Caco-2 (cell line): ENCODE measurements around the gene TUB. TPM values are rescaled to one million over a fixed set of nuclear protein-coding genes. Genes with fewer than 3 reads are reported as not detected.

ENCODE experiments used
- Bru-seq: library from RNA; stranded (reverse); fragments of 400-500 nt; gene quantifications from one replicate; lab custom pipeline; 2021; lab: Mats Ljungman, UMichigan
- BruChase-seq, 2 experiments: library from RNA; stranded (reverse); fragments of 400-500 nt; gene quantifications; one replicate each; lab custom pipeline; 2021; lab: Mats Ljungman, UMichigan
- BruUV-seq: library from RNA; stranded (reverse); fragments of 400-500 nt; replicated peaks from 2 replicates; lab custom pipeline; 2021; lab: Mats Ljungman, UMichigan
- CTCF ChIA-PET: fragments of 300-600 bp; sonication (Branson Sonifier 250); formaldehyde crosslinking; loops from one replicate; lab custom pipeline; 2022; ENCODE audit warnings: antibody characterized with exemption; lab: Charles Lee
- POLR2A ChIA-PET: fragments of 300-600 bp; sonication (Branson Sonifier 250); formaldehyde crosslinking; loops from one replicate; lab custom pipeline; 2022; ENCODE audit warnings: antibody characterized with exemption; lab: Charles Lee
- DNase-seq, 2 experiments: peaks; one replicate each; pipeline versions ENCODE4 v3.0.0 to v3.0.0-alpha.2; 2020 to 2022
- H3K27me3 ChIP-seq: replicated peaks from 2 replicates; pipeline ENCODE4 v1.6.0; 2011; ENCODE audit warnings: low read length; ENCODE audit not compliant: control insufficient read depth, insufficient read depth
- H3K36me3 ChIP-seq: 2 replicates; pipeline ENCODE4 v1.5.1; 2011; ENCODE audit warnings: low read length; ENCODE audit not compliant: control insufficient read depth, insufficient read depth
- H3K4me1 ChIP-seq: fragments of 250-450 bp; sonication (Bioruptor Pico); 2 replicates; pipeline ENCODE4 v1.5.1; 2020; ENCODE audit warnings: mild to moderate bottlenecking
- H3K4me3 ChIP-seq: 2 replicates; pipeline ENCODE4 v1.5.1; 2011; ENCODE audit warnings: low read depth, mild to moderate bottlenecking, control low read depth, low read length
- H3K9me3 ChIP-seq: fragments of 250-450 bp; sonication (Bioruptor Pico); 2 replicates; pipeline ENCODE4 v1.5.1; 2020; ENCODE audit warnings: mild to moderate bottlenecking, moderate library complexity
- H3K27ac Mint-ChIP-seq: one replicate; pipeline ENCODE4 v1.8.0; 2022; ENCODE audit warnings: mixed read lengths; ENCODE audit not compliant: unreplicated experiment
- H3K27me3 Mint-ChIP-seq: one replicate; pipeline ENCODE4 v1.8.0; 2022; ENCODE audit warnings: mixed read lengths; ENCODE audit not compliant: insufficient read depth, unreplicated experiment
- H3K36me3 Mint-ChIP-seq: one replicate; pipeline ENCODE4 v1.8.0; 2022; ENCODE audit warnings: mild to moderate bottlenecking, mixed read lengths; ENCODE audit not compliant: insufficient read depth, unreplicated experiment
- H3K4me1 Mint-ChIP-seq: one replicate; pipeline ENCODE4 v1.8.0; 2022; ENCODE audit warnings: low read depth, mixed read lengths; ENCODE audit not compliant: unreplicated experiment
- H3K4me3 Mint-ChIP-seq: one replicate; pipeline ENCODE4 v1.8.0; 2022; ENCODE audit warnings: mild to moderate bottlenecking, moderate library complexity, mixed read lengths; ENCODE audit not compliant: unreplicated experiment
- H3K9me3 Mint-ChIP-seq: one replicate; pipeline ENCODE4 v1.8.0; 2022; ENCODE audit warnings: mixed read lengths; ENCODE audit not compliant: unreplicated experiment
- intact Hi-C: fragments of 100-400 bp; cut with micrococcal nuclease; formaldehyde crosslinking; loops from one replicate; pipeline ENCODE4 v1.10.0; 2022; ENCODE audit not compliant: unreplicated experiment
- long read RNA-seq: library from polyadenylated mRNA; stranded (forward); transcript quantifications from one replicate; pipeline ENCODE4 v2.0.0, GENCODE V29; 2022
- total RNA-seq: library from RNA; stranded (reverse); gene quantifications from 2 replicates; pipeline ENCODE4 v1.2.3, GENCODE V29; 2022
- TF ChIP-seq, protein P1 (sequence below), 2 experiments: fragments of 200-600 bp in 1 of 2; IDR thresholded peaks; 1 replicate in 1 of 2; 2 replicates in 1 of 2; pipeline versions ENCODE4 v1.5.1 to v1.8.0; 2011 to 2022; ENCODE audit warnings: antibody characterized with exemption in 1 of 2, control low read depth in 1 of 2, inconsistent platforms in 1 of 2, low read depth in 1 of 2, low read length in 1 of 2, mild to moderate bottlenecking in 1 of 2, moderate library complexity in 1 of 2; ENCODE audit not compliant: insufficient read depth in 1 of 2, severe bottlenecking in 1 of 2, unreplicated experiment in 1 of 2

Gene TUB, protein sequence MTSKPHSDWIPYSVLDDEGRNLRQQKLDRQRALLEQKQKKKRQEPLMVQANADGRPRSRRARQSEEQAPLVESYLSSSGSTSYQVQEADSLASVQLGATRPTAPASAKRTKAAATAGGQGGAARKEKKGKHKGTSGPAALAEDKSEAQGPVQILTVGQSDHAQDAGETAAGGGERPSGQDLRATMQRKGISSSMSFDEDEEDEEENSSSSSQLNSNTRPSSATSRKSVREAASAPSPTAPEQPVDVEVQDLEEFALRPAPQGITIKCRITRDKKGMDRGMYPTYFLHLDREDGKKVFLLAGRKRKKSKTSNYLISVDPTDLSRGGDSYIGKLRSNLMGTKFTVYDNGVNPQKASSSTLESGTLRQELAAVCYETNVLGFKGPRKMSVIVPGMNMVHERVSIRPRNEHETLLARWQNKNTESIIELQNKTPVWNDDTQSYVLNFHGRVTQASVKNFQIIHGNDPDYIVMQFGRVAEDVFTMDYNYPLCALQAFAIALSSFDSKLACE
- total RNA-seq, result not detected in 2 replicates
- percentile 1 among the genes with signal in this experiment for Bru-seq, nascent RNA
- percentile 9 among the genes with signal in this experiment for BruChase-seq, experiment 1, labeled RNA remaining after a 2-hour chase
- percentile 5 among the genes with signal in this experiment for BruChase-seq, experiment 2, labeled RNA remaining after a 6-hour chase
- long read RNA-seq, result 0 reads

DNA sequence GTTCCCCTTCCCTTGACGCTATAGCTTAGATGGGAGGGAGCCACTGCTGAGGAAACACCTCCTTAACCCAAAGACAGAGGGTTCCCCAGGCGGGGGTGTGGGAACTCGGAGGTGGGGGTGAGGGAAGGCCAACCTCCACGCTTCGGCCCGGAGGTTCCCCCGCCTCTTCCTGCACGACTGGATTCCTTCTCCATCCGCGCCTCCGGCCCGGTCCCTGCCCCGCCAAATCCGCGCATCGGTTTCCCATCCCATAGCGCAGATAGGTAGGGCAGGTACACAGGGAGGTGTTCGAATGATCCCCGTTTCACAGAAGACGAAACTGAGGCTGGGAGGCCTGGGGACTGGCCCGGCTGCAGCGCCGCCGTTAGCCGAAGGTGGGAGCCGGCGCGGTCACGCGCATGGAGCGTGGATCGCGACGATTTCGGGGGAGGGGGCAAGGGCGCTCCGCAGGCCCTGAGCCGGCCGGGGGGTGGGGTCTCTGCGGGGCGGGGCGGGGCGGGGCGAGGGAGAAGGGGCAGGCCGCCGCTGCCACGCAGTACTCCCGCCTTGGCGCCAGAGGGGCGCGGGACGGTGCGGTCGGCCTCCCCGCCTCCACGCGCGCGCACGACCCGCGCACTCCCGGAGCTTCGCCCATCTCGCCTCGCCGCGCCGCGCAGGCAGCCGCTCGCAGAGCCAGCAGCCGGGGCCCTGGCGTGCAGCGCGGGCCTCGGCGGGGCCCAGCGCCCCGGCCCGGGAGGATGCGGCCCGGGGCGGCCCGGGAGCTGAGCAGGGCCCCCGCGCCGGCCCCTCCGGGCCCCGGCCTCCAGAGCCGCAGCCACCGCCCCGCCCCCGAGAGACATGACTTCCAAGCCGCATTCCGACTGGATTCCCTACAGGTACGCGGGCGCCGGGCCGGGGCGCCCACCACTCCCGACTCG is at the start of gene TUB:
TSS of gene TUB (plus strand) at position 538 of the 917 bp plus-strand sequence. CDS start at position 838, 300 bp downstream.
- H3K4me1 ChIP-seq, result no peaks in the 10 kb centered on the region
- ChIA-PET POLR2A (no interaction called here), CTCF (no interaction called here)
- Mint-ChIP-seq H3K4me1 (no peaks in the 10 kb centered on the region), H3K36me3 (no peaks in the 10 kb centered on the region), H3K27ac (no peak within 1 kb of the TSS), H3K4me3 (no peak within 1 kb of the TSS), H3K9me3 (no peaks in the 10 kb centered on the region), H3K27me3 (peaks cover 11% of the 10 kb centered on the region)
- TF ChIP-seq, protein P1, sequence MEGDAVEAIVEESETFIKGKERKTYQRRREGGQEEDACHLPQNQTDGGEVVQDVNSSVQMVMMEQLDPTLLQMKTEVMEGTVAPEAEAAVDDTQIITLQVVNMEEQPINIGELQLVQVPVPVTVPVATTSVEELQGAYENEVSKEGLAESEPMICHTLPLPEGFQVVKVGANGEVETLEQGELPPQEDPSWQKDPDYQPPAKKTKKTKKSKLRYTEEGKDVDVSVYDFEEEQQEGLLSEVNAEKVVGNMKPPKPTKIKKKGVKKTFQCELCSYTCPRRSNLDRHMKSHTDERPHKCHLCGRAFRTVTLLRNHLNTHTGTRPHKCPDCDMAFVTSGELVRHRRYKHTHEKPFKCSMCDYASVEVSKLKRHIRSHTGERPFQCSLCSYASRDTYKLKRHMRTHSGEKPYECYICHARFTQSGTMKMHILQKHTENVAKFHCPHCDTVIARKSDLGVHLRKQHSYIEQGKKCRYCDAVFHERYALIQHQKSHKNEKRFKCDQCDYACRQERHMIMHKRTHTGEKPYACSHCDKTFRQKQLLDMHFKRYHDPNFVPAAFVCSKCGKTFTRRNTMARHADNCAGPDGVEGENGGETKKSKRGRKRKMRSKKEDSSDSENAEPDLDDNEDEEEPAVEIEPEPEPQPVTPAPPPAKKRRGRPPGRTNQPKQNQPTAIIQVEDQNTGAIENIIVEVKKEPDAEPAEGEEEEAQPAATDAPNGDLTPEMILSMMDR (IDR thresholded peaks at IDR 0.05; ENCODE audit: insufficient read depth in 1 of 2, low read depth in 1 of 2, low read length in 1 of 2, severe bottlenecking in 1 of 2, unreplicated experiment in 1 of 2), result no peak
- H3K27me3 ChIP-seq, result no peaks in the 10 kb centered on the region; the same call in 1 of the 2 replicates
- H3K9me3 ChIP-seq, result no peaks in the 10 kb centered on the region
- intact Hi-C loops, result no loop called here
- no peak within 1 kb of the TSS for H3K4me3 ChIP-seq
- BruUV-seq, result no TSS peak
- no peak for DNase-seq
- H3K36me3 ChIP-seq, result no peaks in the 10 kb centered on the region

DNA sequence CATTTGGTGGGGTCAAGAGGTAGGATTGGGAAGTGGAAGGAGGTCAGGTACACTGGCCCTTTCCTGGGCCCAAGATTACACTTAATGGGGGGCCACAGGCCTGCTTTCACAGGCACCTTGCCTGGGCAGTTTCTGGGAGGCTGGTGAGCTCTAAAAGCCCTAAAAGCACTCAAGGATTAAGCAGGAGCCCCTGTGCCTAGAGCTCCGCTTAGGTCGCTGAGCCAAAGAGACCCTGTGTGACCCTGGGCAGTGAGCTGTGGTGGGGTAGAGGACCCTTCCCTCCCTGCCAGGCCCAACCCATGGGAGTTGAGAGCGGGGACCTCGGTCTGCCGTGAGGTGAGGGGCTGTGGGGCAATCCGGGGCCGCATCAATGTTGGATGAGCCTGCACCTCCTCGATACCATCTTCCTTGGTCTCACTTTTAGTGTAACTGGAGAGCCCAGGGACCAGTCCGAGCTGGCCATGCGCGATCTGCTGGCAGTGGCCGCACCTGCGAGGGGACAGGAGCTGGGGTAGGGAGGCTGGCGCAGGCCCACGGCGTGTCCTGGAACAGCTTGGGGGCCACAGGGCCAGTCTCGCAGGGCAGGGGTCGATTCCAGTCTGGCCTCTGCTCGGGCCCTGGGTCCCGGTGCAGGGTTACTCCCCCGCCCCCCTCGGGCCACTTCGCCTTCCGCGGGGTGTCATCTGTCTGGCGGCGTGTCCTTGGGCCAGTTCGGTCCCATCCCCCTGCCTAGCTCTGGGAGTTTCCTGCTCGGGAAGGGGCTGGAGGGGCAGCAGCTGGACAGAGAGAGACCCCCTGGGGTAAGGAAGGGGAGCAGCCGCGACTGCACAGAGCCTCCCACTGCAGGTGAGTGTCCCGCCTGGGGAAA is 49.5 kb upstream of the TUB start:
- TF ChIP-seq, protein P1 (IDR thresholded peaks at IDR 0.05; ENCODE audit: insufficient read depth in 1 of 2, low read depth in 1 of 2, low read length in 1 of 2, severe bottlenecking in 1 of 2, unreplicated experiment in 1 of 2), result no peak
- POLR2A ChIA-PET, result no interaction called here
- CTCF ChIA-PET, result interaction anchor here (0.8 to 4.0 kb wide), 5 partner anchors 25 to 66 kb away, joined by 3 to 103 read pairs (median 6); no protein-coding TSS in a partner anchor
- Histone ChIP-seq H3K27me3 (no peaks in the 10 kb centered on the region), H3K4me1 (no peaks in the 10 kb centered on the region), H3K4me3 (no peak overlapping the region), H3K9me3 (0 out of 2 replicates have a peak, but pooled peaks cover 3% of the 10 kb centered on the region), H3K36me3 (no peaks in the 10 kb centered on the region)
- H3K36me3 Mint-ChIP-seq, result no peaks in the 10 kb centered on the region
- no peak overlapping the region for H3K27ac Mint-ChIP-seq
- H3K4me1 Mint-ChIP-seq, result no peaks in the 10 kb centered on the region
- H3K9me3 Mint-ChIP-seq, result no peaks in the 10 kb centered on the region
- DNase-seq, result no peak
- no TSS peak for BruUV-seq
- peaks cover 15% of the 10 kb centered on the region for H3K27me3 Mint-ChIP-seq
- no peak overlapping the region for H3K4me3 Mint-ChIP-seq
- intact Hi-C loops, result no loop called here
